UCSD-AML1 (cell line): Measurements from ENCODE around the gene OXSM.

Source experiments
- DNase-seq: peaks from one replicate; lab custom pipeline; 2025; ENCODE audit not compliant: unreplicated experiment; lab: John Stamatoyannopoulos, UW

The OXSM gene

GRCh38 chr3:25789596-25790556 is at the start of gene OXSM:
TSS of gene OXSM (plus strand) at chr3:25790090. CDS start at chr3:25791021, 931 bp downstream.
- DNase-seq = peak; percentile 93

GRCh38 chr3:25744470-25744869 is 45.4 kb upstream of the OXSM start:
- no peak for DNase-seq

- DNase-seq = no peak
Measured at GRCh38 chr3:25747033-25747432, 42.9 kb upstream of the OXSM start.

- DNase-seq = no peak
Measured at GRCh38 chr3:25748189-25748588, 41.7 kb upstream of the OXSM start.

- no peak for DNase-seq
Measured at GRCh38 chr3:25749031-25749581, 40.8 kb upstream of the OXSM start.

GRCh38 chr3:25751048-25751447 is 38.8 kb upstream of the OXSM start:
- no peak for DNase-seq

GRCh38 chr3:25751725-25752124 is 38.2 kb upstream of the OXSM start:
- DNase-seq = no peak

GRCh38 chr3:25768851-25769250 is 21.0 kb upstream of the OXSM start:
- DNase-seq = no peak

- DNase-seq = no peak
Measured at GRCh38 chr3:25775936-25776335, 14.0 kb upstream of the OXSM start.

GRCh38 chr3:25780618-25781017 is 9.3 kb upstream of the OXSM start:
- no peak for DNase-seq

- DNase-seq = no peak
Measured at GRCh38 chr3:25781145-25781757, 8.6 kb upstream of the OXSM start.

GRCh38 chr3:25781758-25782594 is 7.9 kb upstream of the OXSM start:
- no peak for DNase-seq

GRCh38 chr3:25782636-25782937 is 7.3 kb upstream of the OXSM start:
- DNase-seq = no peak

- peak; percentile 85 for DNase-seq
Measured at GRCh38 chr3:25782938-25783660, 6.8 kb upstream of the OXSM start, which contains the start of gene NGLY1. TSS of gene NGLY1 (minus strand) at chr3:25783443. CDS start at chr3:25783390, 53 bp downstream.

GRCh38 chr3:25783661-25784512 is 6.0 kb upstream of the OXSM start:
- DNase-seq = peak; percentile 84

- DNase-seq = no peak
Measured at GRCh38 chr3:25784971-25785370, 4.9 kb upstream of the OXSM start.

GRCh38 chr3:25785826-25786225 is 4.1 kb upstream of the OXSM start:
- no peak for DNase-seq

- DNase-seq = no peak
Measured at GRCh38 chr3:25787689-25788088, 2.2 kb upstream of the OXSM start.

- DNase-seq = no peak
Measured at GRCh38 chr3:25789209-25789595, 688 bp upstream of the OXSM start.

- no peak for DNase-seq
Measured at GRCh38 chr3:25801786-25802185, 11.9 kb downstream of the OXSM start.
